K562 (cell line): ENCODE results near the gene CNOT1. TPM values are rescaled to one million over a fixed set of nuclear protein-coding genes. Genes with fewer than 3 reads are reported as not detected.
A peak's percentile ranks its signal among the peaks of the same experiment; 100 is the strongest.

Source experiments
- ARID1B ChIP-seq: fragments of 450-650 bp; IDR thresholded peaks from 2 replicates; pipeline ENCODE4 v1.6.1; 2016; ENCODE audit warnings: antibody characterized with exemption, mild to moderate bottlenecking, inconsistent platforms
- FUS ChIP-seq: fragments of 200-400 bp; formaldehyde crosslinking; optimal IDR thresholded peaks from 2 replicates; pipeline ENCODE3; 2017; ENCODE audit warnings: low read depth, low read length
- HDAC1 ChIP-seq, 2 experiments: fragments of 450-650 bp; IDR thresholded peaks; 2 replicates each; pipeline ENCODE4 v1.6.1; 2016 to 2017; ENCODE audit warnings: inconsistent platforms in 1 of 2, mild to moderate bottlenecking in 1 of 2, moderate library complexity in 1 of 2
- NFE2 ChIP-seq: IDR thresholded peaks from 2 replicates; pipeline ENCODE4 v1.6.1; 2014; ENCODE audit warnings: antibody characterized with exemption, low read depth
- NFRKB ChIP-seq: fragments of 450-650 bp; IDR thresholded peaks from 2 replicates; pipeline ENCODE4 v1.6.1; 2016; ENCODE audit warnings: low read depth
- NFYB ChIP-seq: IDR thresholded peaks from 2 replicates; pipeline ENCODE4 v1.6.1; 2011; ENCODE audit warnings: mild to moderate bottlenecking, moderate library complexity; ENCODE audit not compliant: insufficient read length; ENCODE audit errors: extremely low read depth
- NRF1 ChIP-seq, 2 experiments: fragments of 450-650 bp; IDR thresholded peaks in 1 of 2; conservative IDR thresholded peaks in 1 of 2; 2 replicates each; pipeline ENCODE4 v1.6.1; 2014; ENCODE audit warnings: mild to moderate bottlenecking in 2 of 2
- PHF8 ChIP-seq: fragments of 200-600 bp; sonication (generic); IDR thresholded peaks from 2 replicates; pipeline ENCODE4 v1.6.1; 2012; ENCODE audit warnings: mixed run types, mild to moderate bottlenecking, inconsistent platforms, low read length, moderate library complexity, borderline replicate concordance
- PKNOX1 ChIP-seq: fragments of 450-650 bp; IDR thresholded peaks from 2 replicates; pipeline ENCODE4 v1.6.1; 2016
- POLR2B ChIP-seq: fragments of 450-650 bp; IDR thresholded peaks from 2 replicates; pipeline ENCODE4 v1.6.1; 2018; ENCODE audit warnings: low read depth; ENCODE audit not compliant: partially characterized antibody
- SP1 ChIP-seq: sonication (generic); formaldehyde crosslinking; IDR thresholded peaks from 2 replicates; pipeline ENCODE4 v1.8.1; 2022; ENCODE audit warnings: mild to moderate bottlenecking, missing genetic modification reagents
- TFAP4 ChIP-seq: sonication (generic); formaldehyde crosslinking; IDR thresholded peaks from 2 replicates; pipeline ENCODE4 v1.8.0; 2022; ENCODE audit warnings: missing genetic modification reagents, mild to moderate bottlenecking, moderate library complexity, borderline replicate concordance
- TGIF2 ChIP-seq: sonication (generic); formaldehyde crosslinking; IDR thresholded peaks from 2 replicates; pipeline ENCODE4 v1.8.1; 2022; ENCODE audit warnings: mild to moderate bottlenecking, missing genetic modification reagents, moderate library complexity
- ZC3H8 ChIP-seq: fragments of 450-650 bp; IDR thresholded peaks from 2 replicates; pipeline ENCODE4 v1.6.1; 2017
- ZFX ChIP-seq: sonication (generic); formaldehyde crosslinking; IDR thresholded peaks from 2 replicates; pipeline ENCODE4 v1.8.0; 2022; ENCODE audit warnings: mild to moderate bottlenecking, missing genetic modification reagents, moderate library complexity
- ZNF121 ChIP-seq: sonication (generic); formaldehyde crosslinking; conservative IDR thresholded peaks from 2 replicates; pipeline ENCODE4 v1.8.0; 2022; ENCODE audit warnings: missing genetic modification reagents
- ZNF3 ChIP-seq: fragments of 250-450 bp; sonication (Bioruptor Pico); IDR thresholded peaks from 2 replicates; pipeline ENCODE4 v1.5.0; 2021; ENCODE audit warnings: mild to moderate bottlenecking, moderate library complexity
- ZNF518B ChIP-seq: fragments of 250-450 bp; sonication (Bioruptor Pico); IDR thresholded peaks from 2 replicates; pipeline ENCODE4 v1.5.0; 2021; ENCODE audit warnings: mild to moderate bottlenecking, moderate library complexity
- ZNF79 ChIP-seq: fragments of 250-450 bp; sonication (Bioruptor Pico); IDR thresholded peaks from 2 replicates; pipeline ENCODE4 v1.4.0; 2020; ENCODE audit warnings: low read depth, mild to moderate bottlenecking, moderate library complexity
- polyA plus RNA-seq, 8 experiments: library from polyadenylated mRNA; depleted of rRNA in 4 of 8; stranded (reverse) in 5 of 8; unstranded in 3 of 8; fragments of >200 nt; fragmentation: Nextera tagmentation in 2 of 8; fragmentation: Illumina TruSeq in 1 of 8; extraction: Ambion mirVana in 2 of 8; extraction: Trizol in 1 of 8; gene quantifications; 2 replicates each; pipeline versions ENCODE4 v1.2.1 to v1.2.3, GENCODE V29; 2011 to 2014; ENCODE audit warnings: inconsistent platforms in 1 of 8, missing spikeins in 1 of 8
- total RNA-seq, 7 experiments: library from RNA; depleted of rRNA in 6 of 7; stranded (reverse); fragments of >200 nt in 6 of 7; fragmentation: Illumina TruSeq in 2 of 7; extraction: Trizol in 2 of 7; gene quantifications; 2 replicates each; pipeline versions ENCODE4 v1.2.1 to v1.2.3, GENCODE V29; 2011 to 2021; ENCODE audit warnings: low replicate concordance in 1 of 7
- TF ChIP-seq, protein P1 (sequence below): fragments of 250-450 bp; sonication (Bioruptor Pico); IDR thresholded peaks from 2 replicates; pipeline ENCODE4 v1.8.0; 2022; ENCODE audit warnings: moderate library complexity, mild to moderate bottlenecking, inconsistent platforms
- TF ChIP-seq, protein P2 (sequence below): fragments of 250-450 bp; sonication (Bioruptor Pico); IDR thresholded peaks from 2 replicates; pipeline ENCODE4 v1.4.0; 2020

Gene CNOT1
- total and polyA plus RNA-seq, 9 of the 15 experiments (the other 6 are each of a cell fraction or from before 2014, with no cell fraction given): 110 to 270 (median 220) TPM

- TF ChIP-seq NFRKB: peak; percentile 29; the same call in 1 of the 2 replicates
- no peak for TF ChIP-seq ZNF3 (CRISPR knock-in tag)
- TF ChIP-seq TFAP4 (CRISPR knock-in tag): peak; percentile 79
- peak; percentile 93 for TF ChIP-seq TGIF2
- peak; percentile 92 for TF ChIP-seq FUS
- TF ChIP-seq PKNOX1: peak; percentile 69
- TF ChIP-seq NFYB: no peak
- peak; percentile 61 for TF ChIP-seq POLR2B
- TF ChIP-seq ZC3H8: no peak
- TF ChIP-seq HDAC1 (IDR thresholded peaks at IDR 0.05): peak in 1 of 2 experiments; percentile 98; a peak in 3 of 4 replicates
- no peak for TF ChIP-seq NFE2
- no peak for TF ChIP-seq ZNF121 (CRISPR knock-in tag)
- TF ChIP-seq NRF1 (conservative IDR thresholded peaks at IDR 0.05 in 1 of 2, IDR thresholded peaks at IDR 0.05 in 1 of 2): peak; percentile 82 to 85
- TF ChIP-seq PHF8: peak; percentile 80
- TF ChIP-seq SP1 (CRISPR knock-in tag): peak; percentile 61
- no peak for TF ChIP-seq ZNF518B
- TF ChIP-seq, protein P1, sequence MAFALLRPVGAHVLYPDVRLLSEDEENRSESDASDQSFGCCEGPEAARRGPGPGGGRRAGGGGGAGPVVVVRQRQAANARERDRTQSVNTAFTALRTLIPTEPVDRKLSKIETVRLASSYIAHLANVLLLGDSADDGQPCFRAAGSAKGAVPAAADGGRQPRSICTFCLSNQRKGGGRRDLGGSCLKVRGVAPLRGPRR: no peak
- TF ChIP-seq ZFX (CRISPR knock-in tag): peak; percentile 71
- TF ChIP-seq ZNF79: no peak
- TF ChIP-seq, protein P2, sequence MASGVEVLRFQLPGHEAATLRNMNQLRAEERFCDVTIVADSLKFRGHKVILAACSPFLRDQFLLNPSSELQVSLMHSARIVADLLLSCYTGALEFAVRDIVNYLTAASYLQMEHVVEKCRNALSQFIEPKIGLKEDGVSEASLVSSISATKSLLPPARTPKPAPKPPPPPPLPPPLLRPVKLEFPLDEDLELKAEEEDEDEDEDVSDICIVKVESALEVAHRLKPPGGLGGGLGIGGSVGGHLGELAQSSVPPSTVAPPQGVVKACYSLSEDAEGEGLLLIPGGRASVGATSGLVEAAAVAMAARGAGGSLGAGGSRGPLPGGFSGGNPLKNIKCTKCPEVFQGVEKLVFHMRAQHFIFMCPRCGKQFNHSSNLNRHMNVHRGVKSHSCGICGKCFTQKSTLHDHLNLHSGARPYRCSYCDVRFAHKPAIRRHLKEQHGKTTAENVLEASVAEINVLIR (CRISPR knock-in tag): no peak
- TF ChIP-seq ARID1B: 0 out of 2 replicates have a peak, but pooled peaks have one; percentile 19
Measured at GRCh38 chr16:58515125-58515870, 114.3 kb downstream of the CNOT1 start, which contains the start of gene SETD6 (continued).
